Neutrophil (primary cell): Measurements from ENCODE around the gene WSB2.
"Not testable (repeated sequence)": the region's sequence is repeated elsewhere in the genome, so short reads cannot be mapped to it uniquely, and the experiment has no call there.

Experiments used
- H3K27ac ChIP-seq: fragments of 200-600 bp; sonication (generic); 2 replicates; pipeline ENCODE4 v1.5.1; 2016; ENCODE audit warnings: mild to moderate bottlenecking, moderate library complexity
- H3K27me3 ChIP-seq: fragments of 200-600 bp; sonication (generic); 2 replicates; pipeline ENCODE4 v1.6.0; 2016; ENCODE audit warnings: mild to moderate bottlenecking
- H3K36me3 ChIP-seq: fragments of 200-600 bp; sonication (generic); 2 replicates; pipeline ENCODE4 v1.5.1; 2017
- H3K4me1 ChIP-seq, 2 experiments: fragments of 200-600 bp in 1 of 2; sonication (generic) in 1 of 2; 1 replicate in 1 of 2; 2 replicates in 1 of 2; pipeline versions ENCODE4 v1.5.1 to v1.6.1; 2013 to 2016; ENCODE audit warnings: low read depth in 1 of 2, low read length in 1 of 2, mild to moderate bottlenecking in 1 of 2, moderate library complexity in 1 of 2; ENCODE audit not compliant: control insufficient read depth in 1 of 2, insufficient read depth in 1 of 2
- H3K4me3 ChIP-seq, 2 experiments: fragments of 200-600 bp in 1 of 2; sonication (generic) in 1 of 2; 1 replicate in 1 of 2; 2 replicates in 1 of 2; pipeline ENCODE4 v1.5.1; 2013 to 2016; ENCODE audit warnings: low read depth in 1 of 2, low read length in 1 of 2, mild to moderate bottlenecking in 1 of 2, moderate library complexity in 1 of 2
- H3K9me3 ChIP-seq: fragments of 200-600 bp; sonication (generic); 2 replicates; pipeline ENCODE4 v1.5.1; 2016
- CTCF ChIP-seq: fragments of 200-600 bp; sonication (generic); IDR thresholded peaks from 2 replicates; pipeline ENCODE4 v1.5.1; 2016; ENCODE audit warnings: antibody characterized with exemption

Gene WSB2

GRCh38 chr12:118033323-118033722 is 27.7 kb downstream of the WSB2 start:
- H3K27me3 ChIP-seq, result no peaks in the 10 kb centered on the region
- H3K9me3 ChIP-seq, result no peaks in the 10 kb centered on the region
- H3K4me3 ChIP-seq, result no peak overlapping the region
- H3K4me1 ChIP-seq, result no peaks in the 10 kb centered on the region
- H3K36me3 ChIP-seq, result peaks cover 91% of the 10 kb centered on the region
- H3K27ac ChIP-seq, result no peak overlapping the region
- TF ChIP-seq CTCF, result no peak

GRCh38 chr12:118032188-118032587 is 28.8 kb downstream of the WSB2 start:
- H3K36me3 ChIP-seq, result peaks cover 96% of the 10 kb centered on the region
- H3K4me1 ChIP-seq, result no peaks in the 10 kb centered on the region
- no peak overlapping the region for H3K27ac ChIP-seq
- no peak overlapping the region for H3K4me3 ChIP-seq
- TF ChIP-seq CTCF, result no peak
- no peaks in the 10 kb centered on the region for H3K27me3 ChIP-seq
- H3K9me3 ChIP-seq, result no peaks in the 10 kb centered on the region

GRCh38 chr12:118029166-118029565 is 31.8 kb downstream of the WSB2 start:
- H3K27me3 ChIP-seq, result no peaks in the 10 kb centered on the region
- no peaks in the 10 kb centered on the region for H3K9me3 ChIP-seq
- TF ChIP-seq CTCF, result no peak
- H3K4me3 ChIP-seq, result no peak overlapping the region
- H3K36me3 ChIP-seq, result peaks cover 96% of the 10 kb centered on the region
- no peak overlapping the region for H3K27ac ChIP-seq
- no peaks in the 10 kb centered on the region for H3K4me1 ChIP-seq

- Histone ChIP-seq H3K4me3 (no peak overlapping the region), H3K27me3 (no peaks in the 10 kb centered on the region), H3K27ac (no peak overlapping the region), H3K36me3 (peaks cover 74% of the 10 kb centered on the region), H3K4me1 (no peaks in the 10 kb centered on the region), H3K9me3 (no peaks in the 10 kb centered on the region)
- no peak for TF ChIP-seq CTCF
Observed at GRCh38 chr12:118025168-118025567, 35.8 kb downstream of the WSB2 start.

GRCh38 chr12:118023301-118023860 is 37.6 kb downstream of the WSB2 start:
- H3K27ac ChIP-seq, result no peak overlapping the region
- TF ChIP-seq CTCF, result no peak
- peaks cover 74% of the 10 kb centered on the region for H3K36me3 ChIP-seq
- H3K27me3 ChIP-seq, result no peaks in the 10 kb centered on the region
- no peaks in the 10 kb centered on the region for H3K4me1 ChIP-seq
- no peaks in the 10 kb centered on the region for H3K9me3 ChIP-seq
- no peak overlapping the region for H3K4me3 ChIP-seq

- TF ChIP-seq CTCF, result no peak
- H3K36me3 ChIP-seq, result peaks cover 67% of the 10 kb centered on the region
- no peaks in the 10 kb centered on the region for H3K27me3 ChIP-seq
- no peak overlapping the region for H3K27ac ChIP-seq
- no peaks in the 10 kb centered on the region for H3K9me3 ChIP-seq
- H3K4me1 ChIP-seq, result no peaks in the 10 kb centered on the region
- no peak overlapping the region for H3K4me3 ChIP-seq
Observed at GRCh38 chr12:118022728-118023109, 38.3 kb downstream of the WSB2 start.

GRCh38 chr12:118022097-118022727 is 38.8 kb downstream of the WSB2 start:
- H3K36me3 ChIP-seq, result peaks cover 62% of the 10 kb centered on the region
- not testable (repeated sequence) for H3K27ac ChIP-seq, H3K4me3 ChIP-seq, H3K4me1 ChIP-seq, H3K27me3 ChIP-seq, H3K9me3 ChIP-seq
